Skeletal muscle satellite cell (primary cell): ENCODE results near the gene PUS10.
A peak's percentile ranks its signal among the peaks of the same experiment; 100 is the strongest.
"Not testable (repeated sequence)": the region's sequence is repeated elsewhere in the genome, so short reads cannot be mapped to it uniquely, and the experiment has no call there.

Experiments
- H3K27me3 ChIP-seq: 2 replicates; pipeline ENCODE4 v1.7.0; 2013; ENCODE audit warnings: low read length; ENCODE audit not compliant: control insufficient read depth, insufficient read depth
- H3K36me3 ChIP-seq: 2 replicates; pipeline ENCODE4 v1.7.0; 2013; ENCODE audit warnings: mild to moderate bottlenecking, control low read depth, low read length; ENCODE audit not compliant: insufficient read depth
- H3K4me1 ChIP-seq: 2 replicates; pipeline ENCODE4 v1.7.0; 2013; ENCODE audit warnings: low read length; ENCODE audit not compliant: control insufficient read depth, insufficient read depth
- H3K4me2 ChIP-seq: 2 replicates; pipeline ENCODE4 v1.7.0; 2013; ENCODE audit warnings: mild to moderate bottlenecking, low read length
- H3K4me3 ChIP-seq: 2 replicates; pipeline ENCODE4 v1.7.0; 2013; ENCODE audit warnings: low read length
- H3K9ac ChIP-seq: 2 replicates; pipeline ENCODE4 v1.7.0; 2013; ENCODE audit warnings: mild to moderate bottlenecking, low read depth, low read length, moderate library complexity
- H3K9me3 ChIP-seq: replicated peaks from 2 replicates; pipeline ENCODE4 v1.7.0; 2013; ENCODE audit warnings: mild to moderate bottlenecking, control low read depth, low read length

The PUS10 gene

GRCh38 chr2:61011678-61012077 lies 6.4 kb downstream of the PUS10 start:
- no peaks in the 10 kb centered on the region for H3K27me3 ChIP-seq
- H3K36me3 ChIP-seq = no peaks in the 10 kb centered on the region
- peak overlapping the region; percentile 74 for H3K9ac ChIP-seq
- H3K9me3 ChIP-seq = no peaks in the 10 kb centered on the region
- H3K4me1 ChIP-seq = peaks cover 20% of the 10 kb centered on the region
- H3K4me3 ChIP-seq = no peak overlapping the region
- peak overlapping the region; percentile 64 for H3K4me2 ChIP-seq

DNA sequence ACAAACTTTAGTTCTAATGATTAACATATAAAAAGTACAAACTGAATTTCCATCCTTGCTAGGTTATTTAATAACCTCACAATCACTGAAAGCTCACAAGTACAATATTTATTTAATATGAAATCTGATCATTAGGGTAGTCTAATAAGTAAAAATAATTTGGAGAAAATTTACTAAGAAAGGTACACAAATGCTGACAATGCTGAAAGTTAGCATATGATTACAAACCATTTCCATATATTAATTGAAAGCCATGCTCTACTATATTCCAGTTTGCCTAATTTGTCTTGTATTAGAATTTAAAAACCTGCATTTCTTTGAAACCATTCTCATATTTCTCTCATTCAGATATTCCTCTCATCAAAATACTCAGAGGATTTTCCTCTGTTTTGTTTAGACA lies 8.7 kb downstream of the PUS10 start:
- Histone ChIP-seq H3K27me3 (no peaks in the 10 kb centered on the region), H3K9ac (no peak overlapping the region), H3K4me3 (no peak overlapping the region), H3K4me2 (no peak overlapping the region), H3K4me1 (peaks cover 22% of the 10 kb centered on the region), H3K36me3 (no peaks in the 10 kb centered on the region), H3K9me3 (no peaks in the 10 kb centered on the region)

DNA sequence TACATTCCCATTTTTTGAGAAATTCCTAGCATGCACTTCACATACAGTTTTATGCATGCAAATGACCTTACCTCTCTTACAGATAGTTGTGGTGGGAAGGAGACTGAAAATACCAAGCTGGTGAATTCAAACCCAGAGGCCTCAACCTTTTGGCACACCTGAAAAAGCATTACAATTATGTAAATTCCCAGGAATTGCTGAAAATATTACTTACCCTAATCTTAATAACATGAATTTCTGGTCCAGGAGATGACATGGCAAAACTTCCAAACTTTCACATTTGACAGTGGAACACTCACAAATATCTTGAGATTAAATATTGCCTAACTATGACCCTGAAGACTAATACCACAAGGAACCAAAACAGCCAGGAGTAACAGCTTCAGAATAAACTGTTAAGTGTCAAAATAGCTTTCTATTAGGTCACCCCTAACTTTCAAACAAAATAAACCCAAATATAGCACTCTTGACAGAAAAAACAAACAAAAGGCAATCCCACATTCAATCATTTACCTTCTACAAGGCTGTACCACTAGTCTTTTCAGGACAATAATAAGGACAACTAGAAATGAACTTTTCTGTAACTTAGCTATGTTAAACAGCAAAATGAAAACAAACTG lies 11.5 kb downstream of the PUS10 start:
- Histone ChIP-seq H3K4me3 (no peak overlapping the region), H3K4me1 (peaks cover 12% of the 10 kb centered on the region), H3K27me3 (no peaks in the 10 kb centered on the region), H3K9me3 (no peaks in the 10 kb centered on the region), H3K4me2 (no peak overlapping the region), H3K36me3 (no peaks in the 10 kb centered on the region), H3K9ac (no peak overlapping the region)

- Histone ChIP-seq H3K4me3 (no peak overlapping the region), H3K9ac (no peak overlapping the region), H3K36me3 (no peaks in the 10 kb centered on the region), H3K4me1 (peaks cover 7% of the 10 kb centered on the region), H3K27me3 (no peaks in the 10 kb centered on the region), H3K9me3 (no peaks in the 10 kb centered on the region), H3K4me2 (no peak overlapping the region)
These were observed 12.3 kb downstream of the PUS10 start for GRCh38 chr2:61005736-61006135.

DNA sequence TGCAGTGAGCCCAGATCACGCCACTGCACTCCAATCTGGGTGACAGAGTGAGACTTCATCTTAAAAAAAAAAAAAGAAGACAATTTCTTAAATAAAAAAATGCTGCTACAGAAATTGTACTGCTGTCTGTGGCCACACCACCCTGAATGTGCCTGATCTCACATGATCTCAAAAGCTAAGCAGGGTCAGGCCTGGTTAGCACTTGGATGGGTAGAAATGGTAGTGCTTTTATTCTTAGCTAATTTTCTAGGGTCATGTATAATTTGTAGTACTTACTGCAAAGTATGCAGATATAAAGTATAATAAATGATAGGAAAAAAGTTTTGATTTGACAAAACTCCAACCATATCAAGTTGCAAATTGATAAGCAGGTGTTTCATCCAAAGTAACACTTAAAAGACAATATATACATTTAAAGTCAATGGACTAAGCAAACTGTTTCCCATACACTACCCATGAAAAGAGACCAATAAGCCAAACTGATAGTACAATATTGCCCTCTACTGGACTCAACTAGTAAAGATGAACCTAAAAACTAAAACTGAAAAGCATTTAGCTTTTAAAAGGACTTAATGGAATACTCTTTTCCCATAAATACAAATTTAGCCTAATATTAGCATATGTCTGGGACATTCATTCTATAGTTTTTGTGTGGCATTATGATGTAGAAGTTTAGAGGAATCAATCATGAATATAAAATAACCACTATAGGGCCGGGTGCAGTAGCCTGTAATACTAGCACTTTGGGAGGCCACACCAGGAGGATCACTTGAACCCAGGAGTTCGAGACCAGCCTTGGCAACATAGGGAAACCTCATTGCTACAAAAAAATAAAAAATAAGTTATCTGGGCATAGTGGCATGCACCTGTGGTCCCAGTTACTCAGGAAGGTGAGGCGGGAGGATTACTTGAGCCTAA lies 19.2 kb downstream of the PUS10 start:
- no peak overlapping the region for H3K4me3 ChIP-seq
- no peak overlapping the region for H3K9ac ChIP-seq
- H3K4me1 ChIP-seq = no peaks in the 10 kb centered on the region
- H3K4me2 ChIP-seq = no peak overlapping the region
- no peaks in the 10 kb centered on the region for H3K27me3 ChIP-seq
- no peaks in the 10 kb centered on the region for H3K36me3 ChIP-seq
- H3K9me3 ChIP-seq = no peaks in the 10 kb centered on the region

GRCh38 chr2:60994131-60994530 lies 23.9 kb downstream of the PUS10 start:
- H3K36me3 ChIP-seq = no peaks in the 10 kb centered on the region

GRCh38 chr2:60992985-60993392 lies 25.1 kb downstream of the PUS10 start:
- no peaks in the 10 kb centered on the region for H3K4me1 ChIP-seq
- no peak overlapping the region for H3K4me2 ChIP-seq
- H3K36me3 ChIP-seq = no peaks in the 10 kb centered on the region
- H3K9ac ChIP-seq = no peak overlapping the region
- H3K27me3 ChIP-seq = no peaks in the 10 kb centered on the region
- H3K4me3 ChIP-seq = no peak overlapping the region
- no peaks in the 10 kb centered on the region for H3K9me3 ChIP-seq

More at GRCh38 chr2:60994131-60994530, 23.9 kb downstream of the PUS10 start:
- no peak overlapping the region for H3K4me3 ChIP-seq
- H3K4me2 ChIP-seq = no peak overlapping the region
- no peaks in the 10 kb centered on the region for H3K27me3 ChIP-seq
- H3K9me3 ChIP-seq = no peaks in the 10 kb centered on the region
- H3K4me1 ChIP-seq = no peaks in the 10 kb centered on the region
- H3K9ac ChIP-seq = no peak overlapping the region

DNA sequence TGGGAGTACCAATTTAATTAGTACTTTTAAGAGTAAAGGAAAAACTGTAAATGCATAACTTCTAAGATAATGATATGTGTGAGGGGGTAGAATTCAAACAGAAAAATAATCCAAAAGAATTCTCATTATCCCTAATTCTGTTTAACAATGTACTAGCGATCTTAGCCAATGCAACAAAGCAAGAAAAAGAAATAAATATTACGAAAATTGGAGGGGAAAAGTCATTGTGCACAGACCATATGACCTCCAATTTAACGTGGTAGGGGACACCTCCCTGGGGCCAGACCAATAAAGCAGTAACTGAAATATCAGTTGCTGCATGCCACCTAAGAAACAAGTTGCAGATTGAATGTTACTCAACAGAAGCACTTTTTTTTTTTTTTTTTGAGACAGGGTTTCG lies 26.4 kb downstream of the PUS10 start:
- H3K4me2 ChIP-seq = no peak overlapping the region
- no peak overlapping the region for H3K4me3 ChIP-seq
- no peaks in the 10 kb centered on the region for H3K4me1 ChIP-seq
- H3K36me3 ChIP-seq = no peaks in the 10 kb centered on the region
- no peaks in the 10 kb centered on the region for H3K27me3 ChIP-seq
- H3K9ac ChIP-seq = no peak overlapping the region
- H3K9me3 ChIP-seq = no peaks in the 10 kb centered on the region

- Histone ChIP-seq H3K9ac (no peak overlapping the region), H3K27me3 (no peaks in the 10 kb centered on the region)
These were observed 28.8 kb downstream of the PUS10 start for GRCh38 chr2:60989259-60989658.

DNA sequence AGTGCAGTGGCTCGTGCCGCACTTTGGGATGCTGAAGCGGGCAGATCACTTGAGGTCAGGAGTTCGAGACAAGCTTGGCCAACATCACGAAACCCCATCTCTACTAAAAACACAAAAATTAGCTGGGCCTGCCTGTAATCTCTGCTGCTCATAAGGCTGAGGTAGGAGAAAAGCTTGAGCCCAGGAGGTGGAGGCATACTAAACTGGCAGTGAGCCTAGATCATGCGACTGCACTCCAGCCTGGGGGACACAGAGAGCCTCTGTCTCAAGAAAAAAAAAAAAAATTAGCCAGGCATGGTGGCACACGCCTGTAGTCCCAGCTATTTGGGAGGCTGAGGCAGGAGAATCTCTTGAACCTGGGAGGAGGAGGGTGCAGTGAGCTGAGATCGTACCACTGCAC lies 30.4 kb downstream of the PUS10 start:
- H3K4me3 ChIP-seq, H3K4me2 ChIP-seq, H3K9me3 ChIP-seq, H3K9ac ChIP-seq, H3K27me3 ChIP-seq, H3K4me1 ChIP-seq, H3K36me3 ChIP-seq: not testable (repeated sequence)

More at GRCh38 chr2:60989259-60989658, 28.8 kb downstream of the PUS10 start:
- H3K4me1 ChIP-seq = no peaks in the 10 kb centered on the region
- no peak overlapping the region for H3K4me2 ChIP-seq
- H3K36me3 ChIP-seq = no peaks in the 10 kb centered on the region
- H3K9me3 ChIP-seq = no peaks in the 10 kb centered on the region
- H3K4me3 ChIP-seq = no peak overlapping the region

DNA sequence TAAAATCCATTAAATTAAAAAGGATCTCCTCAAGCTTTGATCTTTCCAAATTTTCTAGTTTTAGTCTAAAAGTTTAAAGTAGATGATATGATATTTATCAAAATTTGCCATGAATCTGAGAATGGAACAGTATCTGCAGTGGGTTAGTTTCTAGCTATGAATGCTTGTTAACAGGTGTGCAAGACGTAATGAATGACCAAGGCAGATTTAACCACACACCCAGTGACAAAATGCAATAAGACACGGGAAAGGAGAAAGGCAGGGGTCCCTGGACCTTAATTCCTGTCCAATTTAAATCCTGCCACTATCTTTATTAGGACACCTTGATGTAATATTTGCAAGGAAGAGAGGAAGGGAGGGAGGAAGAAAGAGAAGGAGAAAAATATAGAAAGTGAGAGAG lies 31.0 kb downstream of the PUS10 start:
- no peaks in the 10 kb centered on the region for H3K27me3 ChIP-seq
- H3K4me3 ChIP-seq = no peak overlapping the region
- H3K9me3 ChIP-seq = no peaks in the 10 kb centered on the region
- no peak overlapping the region for H3K4me2 ChIP-seq
- H3K9ac ChIP-seq = no peak overlapping the region
- H3K4me1 ChIP-seq = no peaks in the 10 kb centered on the region
- no peaks in the 10 kb centered on the region for H3K36me3 ChIP-seq

DNA sequence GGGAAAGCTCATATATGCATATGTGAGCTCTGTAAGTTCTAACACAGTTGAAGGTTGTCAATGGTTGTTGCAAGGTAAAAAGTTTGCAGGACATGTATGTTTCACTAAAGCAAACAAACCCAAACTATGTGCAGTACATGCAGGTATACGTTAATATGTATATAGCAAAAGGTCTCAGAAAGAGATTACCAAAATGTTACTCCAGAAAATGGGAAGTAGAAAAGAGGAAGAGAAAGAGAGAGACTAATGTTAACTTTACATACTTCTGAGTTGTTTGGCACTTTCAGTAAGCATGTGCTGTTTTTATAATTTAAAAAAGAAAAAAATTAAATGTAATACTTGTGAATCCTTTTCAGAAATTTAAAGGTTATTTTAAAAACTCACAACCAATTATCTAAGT lies 33.3 kb downstream of the PUS10 start:
- no peak overlapping the region for H3K4me2 ChIP-seq
- no peaks in the 10 kb centered on the region for H3K27me3 ChIP-seq
- H3K9ac ChIP-seq = no peak overlapping the region
- H3K36me3 ChIP-seq = no peaks in the 10 kb centered on the region
- H3K4me1 ChIP-seq = no peaks in the 10 kb centered on the region
- no peaks in the 10 kb centered on the region for H3K9me3 ChIP-seq
- H3K4me3 ChIP-seq = no peak overlapping the region
